ENCODE results near the gene INVS. TPM values are rescaled to one million over a fixed set of nuclear protein-coding genes. Genes with fewer than 3 reads are reported as not detected.

INVS gene
- total and polyA plus RNA-seq, 2 experiments from 2014 or later, result 4.1 to 8.7 TPM

DNA sequence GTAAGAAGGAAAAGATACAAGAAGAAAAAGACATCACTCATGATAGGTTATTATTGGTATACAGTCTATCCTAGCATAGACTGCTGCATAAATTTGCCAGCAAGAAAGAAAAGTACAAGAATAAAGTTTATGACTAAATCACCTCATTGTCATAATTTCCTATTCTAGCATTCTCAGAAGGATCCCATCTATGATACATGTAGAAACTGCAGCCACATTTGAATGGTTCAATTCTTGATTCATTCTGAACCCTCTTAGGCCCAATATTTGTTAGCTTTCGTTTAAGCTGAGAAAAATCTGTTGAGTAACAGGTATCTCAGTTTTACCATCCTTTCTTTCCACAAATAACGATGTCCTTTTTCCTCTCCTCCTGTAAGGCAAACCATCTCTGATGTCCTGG lies 21.2 kb downstream of the INVS start:
- H2AFZ ChIP-seq, result no peak overlapping the region
- H3K36me3 ChIP-seq (ENCODE audit: insufficient read depth), result no peaks in the 10 kb centered on the region
- no peaks in the 10 kb centered on the region for H4K20me1 ChIP-seq (replicated peaks; ENCODE audit: insufficient read depth)
- ATAC-seq, result no peak
- no peak overlapping the region for H3K4me3 ChIP-seq
- no peak for TF ChIP-seq CREB1 (CRISPR knock-in tag; IDR thresholded peaks at IDR 0.05; ENCODE audit: low read depth)
- H3K27me3 ChIP-seq (ENCODE audit: insufficient read depth), result no peaks in the 10 kb centered on the region
- DNase-seq (ENCODE audit: low spot score), result no peak
- Mint-ChIP-seq H3K9me3 (no peaks in the 10 kb centered on the region), H3K27me3 (ENCODE audit: insufficient read depth, low read depth, poor library complexity) (no peaks in the 10 kb centered on the region), H3K4me1 (no peaks in the 10 kb centered on the region), H3K27ac (no peak overlapping the region), H3K36me3 (ENCODE audit: low read depth) (peaks cover 4% of the 10 kb centered on the region; the same call in 1 of the 3 replicates), H3K4me3 (no peak overlapping the region)
- H3K27ac ChIP-seq (ENCODE audit: low read depth), result no peak overlapping the region
- H3K4me2 ChIP-seq, result no peak overlapping the region
- H3K9me2 ChIP-seq (ENCODE audit: insufficient read depth), result no peaks in the 10 kb centered on the region
- no peaks in the 10 kb centered on the region for H3K4me1 ChIP-seq (ENCODE audit: insufficient read depth)
- H3F3A ChIP-seq (replicated peaks; ENCODE audit: low read depth), result no peaks in the 10 kb centered on the region
- H3K79me2 ChIP-seq (replicated peaks; ENCODE audit: insufficient read depth), result no peaks in the 10 kb centered on the region

DNA sequence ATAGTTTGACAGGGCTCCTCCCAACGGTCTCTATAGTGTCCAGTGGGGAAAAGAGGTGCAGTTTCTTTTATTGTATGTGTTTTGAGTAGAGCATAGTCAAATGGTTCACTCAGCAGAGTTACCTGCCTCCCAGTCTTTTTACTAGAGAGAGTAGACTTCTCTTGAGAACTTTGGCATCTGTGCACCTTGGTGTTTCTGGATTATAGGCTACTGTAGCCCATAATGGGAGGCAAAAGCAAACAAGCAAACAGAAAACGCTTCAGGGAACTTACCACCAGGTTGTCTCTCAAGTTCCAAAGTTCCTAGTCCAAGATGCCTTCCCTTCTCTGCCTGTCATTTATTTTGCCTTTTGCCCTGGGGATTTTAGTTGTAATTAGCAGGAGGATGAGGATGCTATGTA lies 26.2 kb downstream of the INVS start:
- Mint-ChIP-seq H3K27me3 (ENCODE audit: insufficient read depth, low read depth, poor library complexity) (no peaks in the 10 kb centered on the region), H3K4me3 (no peak overlapping the region), H3K9me3 (no peaks in the 10 kb centered on the region), H3K36me3 (ENCODE audit: low read depth) (no peaks in the 10 kb centered on the region; the same call in 2 of the 3 replicates), H3K27ac (no peak overlapping the region), H3K4me1 (peaks cover 5% of the 10 kb centered on the region; the same call in 2 of the 3 replicates)
- H4K20me1 ChIP-seq (replicated peaks; ENCODE audit: insufficient read depth), result no peaks in the 10 kb centered on the region
- TF ChIP-seq STAT1 (IDR thresholded peaks at IDR 0.05; ENCODE audit: unreplicated experiment), result no peak
- no peak for TF ChIP-seq ZNF114 (CRISPR knock-in tag; IDR thresholded peaks at IDR 0.05)
- TF ChIP-seq CREB1 (CRISPR knock-in tag; IDR thresholded peaks at IDR 0.05; ENCODE audit: low read depth), result no peak
- TF ChIP-seq, protein P1, sequence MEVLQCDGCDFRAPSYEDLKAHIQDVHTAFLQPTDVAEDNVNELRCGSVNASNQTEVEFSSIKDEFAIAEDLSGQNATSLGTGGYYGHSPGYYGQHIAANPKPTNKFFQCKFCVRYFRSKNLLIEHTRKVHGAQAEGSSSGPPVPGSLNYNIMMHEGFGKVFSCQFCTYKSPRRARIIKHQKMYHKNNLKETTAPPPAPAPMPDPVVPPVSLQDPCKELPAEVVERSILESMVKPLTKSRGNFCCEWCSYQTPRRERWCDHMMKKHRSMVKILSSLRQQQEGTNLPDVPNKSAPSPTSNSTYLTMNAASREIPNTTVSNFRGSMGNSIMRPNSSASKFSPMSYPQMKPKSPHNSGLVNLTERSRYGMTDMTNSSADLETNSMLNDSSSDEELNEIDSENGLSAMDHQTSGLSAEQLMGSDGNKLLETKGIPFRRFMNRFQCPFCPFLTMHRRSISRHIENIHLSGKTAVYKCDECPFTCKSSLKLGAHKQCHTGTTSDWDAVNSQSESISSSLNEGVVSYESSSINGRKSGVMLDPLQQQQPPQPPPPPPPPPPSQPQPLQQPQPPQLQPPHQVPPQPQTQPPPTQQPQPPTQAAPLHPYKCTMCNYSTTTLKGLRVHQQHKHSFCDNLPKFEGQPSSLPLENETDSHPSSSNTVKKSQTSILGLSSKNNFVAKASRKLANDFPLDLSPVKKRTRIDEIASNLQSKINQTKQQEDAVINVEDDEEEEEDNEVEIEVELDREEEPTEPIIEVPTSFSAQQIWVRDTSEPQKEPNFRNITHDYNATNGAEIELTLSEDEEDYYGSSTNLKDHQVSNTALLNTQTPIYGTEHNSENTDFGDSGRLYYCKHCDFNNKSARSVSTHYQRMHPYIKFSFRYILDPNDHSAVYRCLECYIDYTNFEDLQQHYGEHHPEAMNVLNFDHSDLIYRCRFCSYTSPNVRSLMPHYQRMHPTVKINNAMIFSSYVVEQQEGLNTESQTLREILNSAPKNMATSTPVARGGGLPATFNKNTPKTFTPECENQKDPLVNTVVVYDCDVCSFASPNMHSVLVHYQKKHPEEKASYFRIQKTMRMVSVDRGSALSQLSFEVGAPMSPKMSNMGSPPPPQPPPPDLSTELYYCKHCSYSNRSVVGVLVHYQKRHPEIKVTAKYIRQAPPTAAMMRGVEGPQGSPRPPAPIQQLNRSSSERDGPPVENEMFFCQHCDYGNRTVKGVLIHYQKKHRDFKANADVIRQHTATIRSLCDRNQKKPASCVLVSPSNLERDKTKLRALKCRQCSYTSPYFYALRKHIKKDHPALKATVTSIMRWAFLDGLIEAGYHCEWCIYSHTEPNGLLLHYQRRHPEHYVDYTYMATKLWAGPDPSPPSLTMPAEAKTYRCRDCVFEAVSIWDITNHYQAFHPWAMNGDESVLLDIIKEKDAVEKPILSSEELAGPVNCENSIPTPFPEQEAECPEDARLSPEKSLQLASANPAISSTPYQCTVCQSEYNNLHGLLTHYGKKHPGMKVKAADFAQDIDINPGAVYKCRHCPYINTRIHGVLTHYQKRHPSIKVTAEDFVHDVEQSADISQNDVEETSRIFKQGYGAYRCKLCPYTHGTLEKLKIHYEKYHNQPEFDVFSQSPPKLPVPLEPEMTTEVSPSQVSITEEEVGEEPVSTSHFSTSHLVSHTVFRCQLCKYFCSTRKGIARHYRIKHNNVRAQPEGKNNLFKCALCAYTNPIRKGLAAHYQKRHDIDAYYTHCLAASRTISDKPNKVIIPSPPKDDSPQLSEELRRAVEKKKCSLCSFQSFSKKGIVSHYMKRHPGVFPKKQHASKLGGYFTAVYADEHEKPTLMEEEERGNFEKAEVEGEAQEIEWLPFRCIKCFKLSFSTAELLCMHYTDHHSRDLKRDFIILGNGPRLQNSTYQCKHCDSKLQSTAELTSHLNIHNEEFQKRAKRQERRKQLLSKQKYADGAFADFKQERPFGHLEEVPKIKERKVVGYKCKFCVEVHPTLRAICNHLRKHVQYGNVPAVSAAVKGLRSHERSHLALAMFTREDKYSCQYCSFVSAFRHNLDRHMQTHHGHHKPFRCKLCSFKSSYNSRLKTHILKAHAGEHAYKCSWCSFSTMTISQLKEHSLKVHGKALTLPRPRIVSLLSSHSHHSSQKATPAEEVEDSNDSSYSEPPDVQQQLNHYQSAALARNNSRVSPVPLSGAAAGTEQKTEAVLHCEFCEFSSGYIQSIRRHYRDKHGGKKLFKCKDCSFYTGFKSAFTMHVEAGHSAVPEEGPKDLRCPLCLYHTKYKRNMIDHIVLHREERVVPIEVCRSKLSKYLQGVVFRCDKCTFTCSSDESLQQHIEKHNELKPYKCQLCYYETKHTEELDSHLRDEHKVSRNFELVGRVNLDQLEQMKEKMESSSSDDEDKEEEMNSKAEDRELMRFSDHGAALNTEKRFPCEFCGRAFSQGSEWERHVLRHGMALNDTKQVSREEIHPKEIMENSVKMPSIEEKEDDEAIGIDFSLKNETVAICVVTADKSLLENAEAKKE (CRISPR knock-in tag; IDR thresholded peaks at IDR 0.05), result no peak
- TF ChIP-seq, protein P2, sequence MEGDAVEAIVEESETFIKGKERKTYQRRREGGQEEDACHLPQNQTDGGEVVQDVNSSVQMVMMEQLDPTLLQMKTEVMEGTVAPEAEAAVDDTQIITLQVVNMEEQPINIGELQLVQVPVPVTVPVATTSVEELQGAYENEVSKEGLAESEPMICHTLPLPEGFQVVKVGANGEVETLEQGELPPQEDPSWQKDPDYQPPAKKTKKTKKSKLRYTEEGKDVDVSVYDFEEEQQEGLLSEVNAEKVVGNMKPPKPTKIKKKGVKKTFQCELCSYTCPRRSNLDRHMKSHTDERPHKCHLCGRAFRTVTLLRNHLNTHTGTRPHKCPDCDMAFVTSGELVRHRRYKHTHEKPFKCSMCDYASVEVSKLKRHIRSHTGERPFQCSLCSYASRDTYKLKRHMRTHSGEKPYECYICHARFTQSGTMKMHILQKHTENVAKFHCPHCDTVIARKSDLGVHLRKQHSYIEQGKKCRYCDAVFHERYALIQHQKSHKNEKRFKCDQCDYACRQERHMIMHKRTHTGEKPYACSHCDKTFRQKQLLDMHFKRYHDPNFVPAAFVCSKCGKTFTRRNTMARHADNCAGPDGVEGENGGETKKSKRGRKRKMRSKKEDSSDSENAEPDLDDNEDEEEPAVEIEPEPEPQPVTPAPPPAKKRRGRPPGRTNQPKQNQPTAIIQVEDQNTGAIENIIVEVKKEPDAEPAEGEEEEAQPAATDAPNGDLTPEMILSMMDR (conservative IDR thresholded peaks at IDR 0.05; ENCODE audit: low read depth in 2 of 2), result no peak
- TF ChIP-seq POLR2AphosphoS5 (IDR thresholded peaks at IDR 0.05; ENCODE audit: low read depth), result no peak
- TF ChIP-seq JUNB (IDR thresholded peaks at IDR 0.05; ENCODE audit: unreplicated experiment), result no peak
- no peak for TF ChIP-seq ZNF331 (CRISPR knock-in tag; IDR thresholded peaks at IDR 0.05; ENCODE audit: low read depth)
- no peak for TF ChIP-seq EZH2 (IDR thresholded peaks at IDR 0.05; ENCODE audit: low read depth, unreplicated experiment)
- no peak for TF ChIP-seq NANOG (IDR thresholded peaks at IDR 0.05; ENCODE audit: borderline replicate concordance)
- no peaks in the 10 kb centered on the region for H3K27me3 ChIP-seq (ENCODE audit: insufficient read depth)
- no peak overlapping the region for H3K4me3 ChIP-seq
- H3K36me3 ChIP-seq (ENCODE audit: insufficient read depth), result no peaks in the 10 kb centered on the region
- no peak overlapping the region for H2AFZ ChIP-seq
- peaks cover 5% of the 10 kb centered on the region; the same call in 1 of the 2 replicates for H3K4me1 ChIP-seq (ENCODE audit: insufficient read depth)
- ATAC-seq (no peak), DNase-seq (ENCODE audit: low spot score) (no peak)
- H3K9me2 ChIP-seq (ENCODE audit: insufficient read depth), result no peaks in the 10 kb centered on the region
- no peak overlapping the region for H3K27ac ChIP-seq (ENCODE audit: low read depth)
- no peaks in the 10 kb centered on the region for H3F3A ChIP-seq (replicated peaks; ENCODE audit: low read depth)
- H3K79me2 ChIP-seq (replicated peaks; ENCODE audit: insufficient read depth), result no peaks in the 10 kb centered on the region
- no peak overlapping the region for H3K4me2 ChIP-seq

Measured in GM23338 (cell line).